Spleen (tissue), 7 donors: ENCODE measurements around the gene SPATS2L.

Experiments used
- POLR2A ChIP-seq, 3 donors: fragments of 450-650 bp; IDR thresholded peaks; one replicate each; pipeline ENCODE4 v1.5.1; 2017; ENCODE audit warnings: antibody characterized with exemption in 3 of 3, mild to moderate bottlenecking in 1 of 3
- TF ChIP-seq, protein P1 (sequence below), 11 experiments: fragments of 200-600 bp in 7 of 11; fragments of 450-650 bp in 4 of 11; sonication (generic) in 4 of 11; IDR thresholded peaks in 8 of 11; conservative IDR thresholded peaks in 3 of 11; 1 replicate in 7 of 11; 2 replicates in 4 of 11; pipeline versions ENCODE4 v1.4.0 to v1.8.0; 2016 to 2021; ENCODE audit warnings: antibody characterized with exemption in 11 of 11, inconsistent platforms in 4 of 11, mild to moderate bottlenecking in 1 of 11
- donor health status: DM: no; HTN: no; CAD: no; lungs with moderate emphysema.
- donor health status: DM: no; HTN: no; CAD: no.
- donor health status: DM: no; HTN: no; CAD: no.

DNA sequence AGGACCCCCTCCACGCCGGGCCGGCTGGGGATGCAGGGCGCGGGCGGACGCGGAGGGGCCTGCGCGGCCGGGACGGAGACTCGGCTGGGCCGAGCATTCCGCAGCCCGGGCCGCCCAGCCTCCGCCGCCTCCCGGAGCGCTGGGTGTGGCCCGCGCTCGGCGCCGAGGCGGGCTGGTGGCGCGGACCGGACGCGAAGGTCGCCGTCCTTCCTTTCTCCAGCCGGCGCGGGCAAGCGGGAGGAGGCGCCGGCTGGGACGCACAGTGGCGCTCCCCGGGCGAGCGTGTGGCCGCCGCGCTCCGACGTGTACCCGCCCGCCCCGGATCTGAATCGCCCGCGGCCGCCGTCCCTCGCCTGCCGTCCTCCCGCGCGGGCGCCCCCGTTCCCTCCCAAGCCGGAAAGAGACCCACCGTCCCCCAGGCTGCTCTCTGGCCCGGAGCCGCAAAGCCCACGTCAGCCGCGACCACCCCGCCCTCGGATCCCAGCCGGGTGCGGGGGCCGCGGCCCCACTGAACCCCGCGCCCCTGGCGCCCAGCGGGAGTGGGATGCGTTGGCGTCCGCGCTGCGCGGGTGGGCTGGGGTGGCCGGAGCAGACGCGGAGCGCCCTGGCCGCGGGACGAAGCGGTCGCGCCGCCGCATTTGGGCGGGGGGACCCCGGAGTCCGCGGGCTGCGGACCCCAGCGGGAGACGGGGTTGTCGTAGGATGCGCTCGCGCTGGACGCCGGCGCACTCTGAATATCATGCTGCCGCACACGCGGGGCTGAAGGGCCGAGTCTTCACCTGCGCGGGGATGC lies 634 bp downstream of the SPATS2L start:
- TF ChIP-seq, protein P1, sequence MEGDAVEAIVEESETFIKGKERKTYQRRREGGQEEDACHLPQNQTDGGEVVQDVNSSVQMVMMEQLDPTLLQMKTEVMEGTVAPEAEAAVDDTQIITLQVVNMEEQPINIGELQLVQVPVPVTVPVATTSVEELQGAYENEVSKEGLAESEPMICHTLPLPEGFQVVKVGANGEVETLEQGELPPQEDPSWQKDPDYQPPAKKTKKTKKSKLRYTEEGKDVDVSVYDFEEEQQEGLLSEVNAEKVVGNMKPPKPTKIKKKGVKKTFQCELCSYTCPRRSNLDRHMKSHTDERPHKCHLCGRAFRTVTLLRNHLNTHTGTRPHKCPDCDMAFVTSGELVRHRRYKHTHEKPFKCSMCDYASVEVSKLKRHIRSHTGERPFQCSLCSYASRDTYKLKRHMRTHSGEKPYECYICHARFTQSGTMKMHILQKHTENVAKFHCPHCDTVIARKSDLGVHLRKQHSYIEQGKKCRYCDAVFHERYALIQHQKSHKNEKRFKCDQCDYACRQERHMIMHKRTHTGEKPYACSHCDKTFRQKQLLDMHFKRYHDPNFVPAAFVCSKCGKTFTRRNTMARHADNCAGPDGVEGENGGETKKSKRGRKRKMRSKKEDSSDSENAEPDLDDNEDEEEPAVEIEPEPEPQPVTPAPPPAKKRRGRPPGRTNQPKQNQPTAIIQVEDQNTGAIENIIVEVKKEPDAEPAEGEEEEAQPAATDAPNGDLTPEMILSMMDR (IDR thresholded peaks at IDR 0.05 in 8 of 11, conservative IDR thresholded peaks at IDR 0.05 in 3 of 11): no peak
- TF ChIP-seq POLR2A (IDR thresholded peaks at IDR 0.05): peak in 1 of 3 donors; percentile 3
